Activated CD8-positive, alpha-beta T cell treated with anti-CD3 and anti-CD28 coated beads, Interleukin-2, amount 10 ng/mL, durations not matched to agents 7 days and 5 days (primary cell): Measurements from ENCODE around the gene RFX6. TPM values are rescaled to one million over a fixed set of nuclear protein-coding genes. Genes with fewer than 3 reads are reported as not detected.

ENCODE experiments used
- ATAC-seq: fragments of 150-1000 bp; cut with Tn5 transposase; one replicate; pipeline ENCODE4 v1.10.0; 2021; ENCODE audit warnings: moderate library complexity
- CTCF ChIA-PET: fragments of 350-600 bp; sonication (Branson Sonifier 250); formaldehyde crosslinking; loops from one replicate; lab custom pipeline; 2021; ENCODE audit warnings: antibody characterized with exemption; lab: Charles Lee
- POLR2A ChIA-PET: fragments of 350-600 bp; sonication (Branson Sonifier 250); formaldehyde crosslinking; loops from one replicate; lab custom pipeline; 2021; ENCODE audit warnings: antibody characterized with exemption; lab: Charles Lee
- DNase-seq: peaks from one replicate; pipeline ENCODE4 v3.0.0-alpha.2; 2020
- H3K27ac Mint-ChIP-seq: one replicate; pipeline ENCODE4 v1.8.0; 2021; ENCODE audit warnings: mild to moderate bottlenecking, mixed read lengths
- H3K27me3 Mint-ChIP-seq: one replicate; pipeline ENCODE4 v1.8.0; 2021; ENCODE audit warnings: low read depth, mixed read lengths
- H3K36me3 Mint-ChIP-seq: one replicate; pipeline ENCODE4 v1.8.0; 2021; ENCODE audit warnings: low read depth, mixed read lengths
- H3K4me1 Mint-ChIP-seq: one replicate; pipeline ENCODE4 v1.8.0; 2021; ENCODE audit warnings: low read depth, mixed read lengths
- H3K4me3 Mint-ChIP-seq: one replicate; pipeline ENCODE4 v1.8.0; 2021; ENCODE audit warnings: mild to moderate bottlenecking, mixed read lengths
- H3K9me3 Mint-ChIP-seq: one replicate; pipeline ENCODE4 v1.8.0; 2022; ENCODE audit warnings: mixed read lengths; ENCODE audit not compliant: insufficient read depth
- total RNA-seq, 2 experiments: library from RNA; stranded (reverse); gene quantifications; one replicate each; pipeline ENCODE4 v1.2.3, GENCODE V29; 2021

RFX6 gene
- total RNA-seq, 2 experiments from 2014 or later: not detected

DNA sequence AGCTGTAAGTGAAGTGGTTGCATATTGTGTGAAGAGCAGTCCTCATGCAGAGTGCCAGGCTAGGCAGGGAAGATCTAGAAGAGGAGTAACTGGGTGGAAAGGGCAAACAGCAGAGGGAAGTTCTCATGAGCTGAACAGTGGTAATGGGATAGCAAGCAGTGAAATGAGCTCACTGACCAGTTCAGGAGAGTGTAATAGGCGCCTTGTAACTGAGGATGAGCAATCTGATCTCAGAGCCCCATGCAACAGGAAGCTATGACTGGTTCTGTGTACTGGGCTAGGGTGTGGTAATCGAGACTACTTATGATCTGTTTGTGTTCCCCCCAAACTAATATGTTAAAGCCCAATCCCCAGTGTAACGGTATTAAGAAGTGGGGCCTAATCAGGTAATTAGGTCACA is 98.6 kb downstream of the RFX6 start:
- H3K4me1 Mint-ChIP-seq: no peaks in the 10 kb centered on the region
- POLR2A ChIA-PET: no interaction called here
- no peaks in the 10 kb centered on the region for H3K9me3 Mint-ChIP-seq
- ATAC-seq (no peak), DNase-seq (no peak)
- CTCF ChIA-PET: no interaction called here
- no peak overlapping the region for H3K4me3 Mint-ChIP-seq
- H3K27ac Mint-ChIP-seq: no peak overlapping the region
- no peaks in the 10 kb centered on the region for H3K36me3 Mint-ChIP-seq
- peaks cover 2% of the 10 kb centered on the region for H3K27me3 Mint-ChIP-seq

DNA sequence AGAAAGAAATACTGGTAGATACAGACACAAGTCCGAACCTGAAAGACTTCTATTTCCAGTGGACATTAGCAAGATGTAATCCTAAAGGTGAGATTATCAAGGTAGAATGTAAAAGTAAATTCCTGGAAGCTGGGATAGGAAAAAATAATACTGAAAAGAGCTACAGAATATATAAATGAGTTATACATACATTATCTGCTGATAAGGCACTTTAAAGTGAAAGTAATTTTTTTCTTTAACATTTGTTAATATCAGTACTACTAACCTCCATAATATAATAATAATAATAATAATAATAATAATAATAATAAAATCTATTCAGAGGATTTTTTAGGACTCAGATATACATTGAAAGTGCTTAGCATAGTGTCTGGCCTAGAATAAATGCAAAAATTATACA is 102.5 kb downstream of the RFX6 start:
- ATAC-seq (no peak), DNase-seq (no peak)
- Mint-ChIP-seq H3K36me3 (no peaks in the 10 kb centered on the region), H3K9me3 (peaks cover 4% of the 10 kb centered on the region), H3K4me1 (no peaks in the 10 kb centered on the region), H3K27ac (no peak overlapping the region), H3K4me3 (no peak overlapping the region), H3K27me3 (peaks cover 2% of the 10 kb centered on the region)
- POLR2A ChIA-PET: no interaction called here
- CTCF ChIA-PET: interaction anchor here (1.6 kb wide), 1 partner anchor 11 kb away, joined by 3 read pairs; no protein-coding TSS in a partner anchor

Other genes starting within 250 kb of the RFX6 start
- 10 to 100 TPM; 19.1 to 22.5 TPM for gene ZUP1, start 208.5 kb upstream of the RFX6 start, total RNA-seq
- 10 to 100 TPM in 1 of 2 experiments, 1 to 10 TPM in 1; 9.8 to 11.0 TPM for gene KPNA5, start 196.0 kb upstream of the RFX6 start, total RNA-seq
- not detected for gene FAM162B, start 111.5 kb upstream of the RFX6 start, total RNA-seq
- gene GPRC6A, start 48.2 kb upstream of the RFX6 start, total RNA-seq: not detected